Left lung (tissue), 10 donors: ENCODE results near the gene ITGB1. TPM values are rescaled to one million over a fixed set of nuclear protein-coding genes. Genes with fewer than 3 reads are reported as not detected.
"Not testable (repeated sequence)": the region's sequence is repeated elsewhere in the genome, so short reads cannot be mapped to it uniquely, and the experiment has no call there.

Source experiments
- ATAC-seq: fragments of 200-7000 bp; cut with Tn5 transposase; one replicate; pipeline ENCODE4 v1.9.1; 2020; ENCODE audit warnings: moderate library complexity
- DNase-seq, 4 donors: peaks; one replicate each; pipeline ENCODE4 v3.0.0-alpha.2; 2013 to 2020
- H3K27ac ChIP-seq, 2 donors: fragments of 200-600 bp; sonication (generic) in 1 of 2; one replicate each; pipeline versions ENCODE4 v1.5.0 to v1.8.0; 2020 to 2021
- H3K27me3 ChIP-seq, 2 donors: fragments of 200-600 bp; sonication (generic) in 1 of 2; one replicate each; pipeline versions ENCODE4 v1.5.0 to v1.8.0; 2020 to 2021
- H3K36me3 ChIP-seq, 2 donors: fragments of 200-600 bp; sonication (generic) in 1 of 2; one replicate each; pipeline versions ENCODE4 v1.5.0 to v1.8.0; 2020 to 2021
- H3K4me1 ChIP-seq, 2 donors: fragments of 200-600 bp; one replicate each; pipeline ENCODE4 v1.8.0; 2021
- H3K4me3 ChIP-seq, 2 donors: fragments of 200-600 bp; sonication (generic) in 1 of 2; one replicate each; pipeline versions ENCODE4 v1.5.0 to v1.8.0; 2020 to 2021; ENCODE audit warnings: mild to moderate bottlenecking in 1 of 2
- H3K9me3 ChIP-seq, 2 donors: fragments of 200-600 bp; sonication (generic) in 1 of 2; one replicate each; pipeline versions ENCODE4 v1.5.0 to v1.8.0; 2020 to 2021
- CTCF ChIP-seq, 2 donors: fragments of 200-600 bp; sonication (generic) in 1 of 2; IDR thresholded peaks; one replicate each; pipeline versions ENCODE4 v1.5.0 to v1.8.0; 2021; ENCODE audit warnings: antibody characterized with exemption in 2 of 2
- intact Hi-C, 2 donors: fragments of 100-400 bp; cut with DNase I; formaldehyde crosslinking; loops; one replicate each; pipeline versions ENCODE4 v1.11.2 to v1.14.2; 2022
- polyA plus RNA-seq, 6 donors: library from polyadenylated mRNA; unstranded; fragments of 120-200 nt; gene quantifications; one replicate each; pipeline ENCODE4 v1.2.1, GENCODE V29; 2013; ENCODE audit not compliant: insufficient read length in 6 of 6
- total RNA-seq, 2 donors: library from RNA; stranded (reverse); fragmentation: NEBNext Ultra II Directional; extraction: Animal tissue kit (Norgen Biotek cat#: 25700); gene quantifications; one replicate each; pipeline ENCODE4 v1.2.1, GENCODE V29; 2021
- donor health status: DM: no; HTN: yes; CAD: no.
- donor health status: DM: no; HTN: no; CAD: no.

ITGB1 gene
- total and polyA plus RNA-seq, 8 donors = 460 to 642 (median 504) TPM

DNA sequence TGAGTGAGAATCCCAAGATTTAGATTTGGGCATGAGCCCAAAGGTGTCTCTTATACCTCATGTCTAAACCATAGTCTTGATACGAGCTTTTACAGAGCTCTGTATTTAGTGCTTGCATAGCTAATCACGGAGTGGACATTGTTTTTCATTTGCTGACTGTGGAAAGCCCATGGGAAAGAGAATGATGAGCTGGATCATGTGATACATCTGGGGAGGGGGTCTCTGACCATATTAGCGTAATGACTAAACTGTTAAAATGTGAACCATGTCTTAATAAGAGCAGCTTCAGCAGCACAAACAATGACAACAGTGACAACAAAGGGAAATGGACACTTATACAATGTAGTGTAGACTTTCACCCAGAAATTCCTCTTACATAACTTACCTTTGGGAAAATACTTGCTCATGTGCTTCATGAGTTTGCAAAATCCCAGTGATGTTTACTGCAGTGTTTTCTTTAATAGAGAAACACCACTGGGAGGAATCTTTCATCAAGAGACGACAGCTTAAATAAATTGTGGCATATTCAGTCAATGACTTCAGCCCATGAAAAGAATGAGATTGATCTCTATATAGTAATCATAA, 44.0 kb upstream of the ITGB1 start:
- no peak for TF ChIP-seq CTCF (IDR thresholded peaks at IDR 0.05)
- H3K27ac ChIP-seq = no peak overlapping the region
- ATAC-seq = no peak
- intact Hi-C loops = no loop called here
- no peaks in the 10 kb centered on the region for H3K36me3 ChIP-seq
- H3K9me3 ChIP-seq = no peaks in the 10 kb centered on the region
- H3K4me3 ChIP-seq = no peak overlapping the region
- H3K4me1 ChIP-seq = peaks cover 0 to 19% of the 10 kb centered on the region in 2 donors
- DNase-seq = no peak
- no peaks in the 10 kb centered on the region for H3K27me3 ChIP-seq

GRCh38 chr10:32998060-32998581, 40.1 kb upstream of the ITGB1 start:
- peak; percentile 94 for ATAC-seq
- H3K4me1 ChIP-seq, H3K4me3 ChIP-seq, H3K27me3 ChIP-seq, H3K9me3 ChIP-seq, intact Hi-C loops, H3K36me3 ChIP-seq: not testable (repeated sequence)
- DNase-seq = peak in 1 of 4 donors; percentile 67
- H3K27ac ChIP-seq = peak overlapping the region; percentile 27 to 39

- Histone ChIP-seq H3K4me3 (no peak overlapping the region), H3K4me1 (no peaks in the 10 kb centered on the region), H3K9me3 (no peaks in the 10 kb centered on the region), H3K27me3 (no peaks in the 10 kb centered on the region), H3K27ac (no peak overlapping the region), H3K36me3 (no peaks in the 10 kb centered on the region)
- DNase-seq = no peak
- no peak for ATAC-seq
- no peak for TF ChIP-seq CTCF (IDR thresholded peaks at IDR 0.05)
- intact Hi-C loops = no loop called here
Measured at GRCh38 chr10:32995751-32996150, 37.7 kb upstream of the ITGB1 start.

DNA sequence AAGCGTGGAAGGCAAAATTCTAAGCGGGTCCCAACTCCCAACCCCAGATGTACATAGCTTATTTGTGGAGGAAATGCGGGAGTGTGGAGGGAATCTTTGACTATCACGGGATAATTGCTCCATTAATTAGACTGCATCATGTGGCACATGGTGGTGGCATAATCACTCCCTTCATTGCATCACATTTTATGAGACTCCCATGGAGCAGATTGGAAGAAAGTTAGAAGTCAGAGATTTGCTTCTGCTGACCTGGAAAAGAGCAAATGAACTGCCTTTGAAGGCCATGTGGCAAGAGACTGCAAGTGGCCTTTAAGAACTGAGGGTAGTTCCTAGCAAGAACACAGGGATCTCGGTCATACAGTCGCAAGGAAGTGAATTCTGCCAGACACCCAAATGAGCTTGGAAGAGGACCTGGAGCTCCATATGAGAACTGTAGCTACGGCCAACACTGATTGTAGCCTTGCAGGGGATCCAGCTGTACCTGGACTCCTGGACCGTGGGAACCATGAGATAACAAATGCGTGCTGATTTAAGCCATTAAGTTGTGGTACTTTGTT, 37.1 kb upstream of the ITGB1 start:
- Histone ChIP-seq H3K27ac (no peak overlapping the region), H3K36me3 (no peaks in the 10 kb centered on the region), H3K4me3 (no peak overlapping the region), H3K9me3 (no peaks in the 10 kb centered on the region), H3K4me1 (no peaks in the 10 kb centered on the region), H3K27me3 (no peaks in the 10 kb centered on the region)
- intact Hi-C loops = no loop called here
- ATAC-seq = no peak
- TF ChIP-seq CTCF (IDR thresholded peaks at IDR 0.05) = no peak
- DNase-seq = no peak

GRCh38 chr10:32994632-32995031, 36.6 kb upstream of the ITGB1 start:
- H3K36me3 ChIP-seq, intact Hi-C loops, ATAC-seq, H3K4me1 ChIP-seq, H3K27me3 ChIP-seq, H3K9me3 ChIP-seq, H3K4me3 ChIP-seq, DNase-seq, H3K27ac ChIP-seq: not testable (repeated sequence)

- intact Hi-C loops, H3K27ac ChIP-seq, H3K4me3 ChIP-seq, H3K27me3 ChIP-seq, ATAC-seq, H3K36me3 ChIP-seq, H3K4me1 ChIP-seq, H3K9me3 ChIP-seq, DNase-seq: not testable (repeated sequence)
Measured at GRCh38 chr10:32992310-32992709, 34.3 kb upstream of the ITGB1 start.

GRCh38 chr10:32990811-32991210, 32.8 kb upstream of the ITGB1 start:
- Histone ChIP-seq H3K4me3 (no peak overlapping the region), H3K27ac (no peak overlapping the region), H3K9me3 (no peaks in the 10 kb centered on the region), H3K4me1 (peaks cover 0 to 10% of the 10 kb centered on the region in 2 donors), H3K27me3 (no peaks in the 10 kb centered on the region), H3K36me3 (no peaks in the 10 kb centered on the region)
- no peak for TF ChIP-seq CTCF (IDR thresholded peaks at IDR 0.05)
- DNase-seq (no peak), ATAC-seq (no peak)
- intact Hi-C loops = no loop called here
